Stimulated activated naive B cell treated with anti-CD40 and anti-IgM and Interleukin-4, amounts not matched to agents 10 μg/mL and 1 μg/mL and 100 μg/mL, for 72 hours (primary cell): ENCODE measurements around the gene KCNQ2.

ENCODE experiments used
- ATAC-seq, 2 donors: fragments of 150-1000 bp; cut with Tn5 transposase; replicated peaks; 2 replicates each; pipeline ENCODE4 v1.10.0; 2021; ENCODE audit warnings: moderate library complexity in 1 of 2
- DNase-seq: peaks from one replicate; pipeline ENCODE4 v3.0.0; 2021
- H3K27ac Mint-ChIP-seq: one replicate; pipeline ENCODE4 v1.8.0; 2022; ENCODE audit warnings: mild to moderate bottlenecking, mixed read lengths
- H3K27me3 Mint-ChIP-seq, 2 donors: one replicate each; pipeline ENCODE4 v1.8.0; 2022; ENCODE audit warnings: mixed read lengths in 2 of 2
- H3K36me3 Mint-ChIP-seq, 2 donors: one replicate each; pipeline ENCODE4 v1.8.0; 2022; ENCODE audit warnings: mixed read lengths in 2 of 2, mild to moderate bottlenecking in 1 of 2
- H3K4me1 Mint-ChIP-seq, 2 donors: one replicate each; pipeline ENCODE4 v1.8.0; 2022; ENCODE audit warnings: mixed read lengths in 2 of 2, mild to moderate bottlenecking in 1 of 2
- H3K4me3 Mint-ChIP-seq, 2 donors: one replicate each; pipeline ENCODE4 v1.8.0; 2022; ENCODE audit warnings: mild to moderate bottlenecking in 2 of 2, mixed read lengths in 2 of 2, moderate library complexity in 1 of 2
- H3K9me3 Mint-ChIP-seq, 2 donors: one replicate each; pipeline ENCODE4 v1.8.0; 2022; ENCODE audit warnings: mixed read lengths in 2 of 2, mild to moderate bottlenecking in 1 of 2

The KCNQ2 gene

GRCh38 chr20:63397946-63398450, 74.5 kb downstream of the KCNQ2 start:
- Mint-ChIP-seq H3K9me3 (no peaks in the 10 kb centered on the region), H3K36me3 (no peaks in the 10 kb centered on the region), H3K27me3 (peaks cover 16 to 34% of the 10 kb centered on the region in 2 donors), H3K4me3 (no peak overlapping the region), H3K27ac (no peak overlapping the region), H3K4me1 (no peaks in the 10 kb centered on the region)
- ATAC-seq (no peak), DNase-seq (no peak)

- Mint-ChIP-seq H3K27me3 (peaks cover 16 to 34% of the 10 kb centered on the region in 2 donors), H3K27ac (no peak overlapping the region), H3K4me1 (no peaks in the 10 kb centered on the region), H3K9me3 (no peaks in the 10 kb centered on the region), H3K36me3 (no peaks in the 10 kb centered on the region), H3K4me3 (no peak overlapping the region)
- ATAC-seq (no peak), DNase-seq (no peak)
These were observed 75.2 kb downstream of the KCNQ2 start for GRCh38 chr20:63397155-63397843.

GRCh38 chr20:63396300-63396699, 76.2 kb downstream of the KCNQ2 start:
- Mint-ChIP-seq H3K4me1 (no peaks in the 10 kb centered on the region), H3K27ac (no peak overlapping the region), H3K36me3 (no peaks in the 10 kb centered on the region), H3K9me3 (no peaks in the 10 kb centered on the region), H3K27me3 (peaks cover 16 to 28% of the 10 kb centered on the region in 2 donors), H3K4me3 (no peak overlapping the region)
- DNase-seq (no peak), ATAC-seq (no peak)

- no peak for ATAC-seq
- H3K27ac Mint-ChIP-seq, result no peak overlapping the region
- H3K9me3 Mint-ChIP-seq, result no peaks in the 10 kb centered on the region
- H3K27me3 Mint-ChIP-seq, result peaks cover 16 to 28% of the 10 kb centered on the region in 2 donors
- DNase-seq, result no peak
- H3K4me3 Mint-ChIP-seq, result no peak overlapping the region
- H3K4me1 Mint-ChIP-seq, result no peaks in the 10 kb centered on the region
- H3K36me3 Mint-ChIP-seq, result no peaks in the 10 kb centered on the region
These were observed 76.7 kb downstream of the KCNQ2 start for GRCh38 chr20:63395723-63396122.

GRCh38 chr20:63394920-63395455, 77.5 kb downstream of the KCNQ2 start:
- Mint-ChIP-seq H3K27me3 (peaks cover 16 to 28% of the 10 kb centered on the region in 2 donors), H3K27ac (no peak overlapping the region)
- no peak for ATAC-seq

GRCh38 chr20:63394069-63394919, 78.2 kb downstream of the KCNQ2 start:
- Mint-ChIP-seq H3K36me3 (no peaks in the 10 kb centered on the region), H3K27ac (no peak overlapping the region), H3K9me3 (no peaks in the 10 kb centered on the region), H3K27me3 (peaks cover 16 to 28% of the 10 kb centered on the region in 2 donors), H3K4me3 (no peak overlapping the region), H3K4me1 (no peaks in the 10 kb centered on the region)
- DNase-seq, result no peak
- ATAC-seq, result no peak

More at GRCh38 chr20:63394920-63395455, 77.5 kb downstream of the KCNQ2 start:
- H3K4me1 Mint-ChIP-seq, result no peaks in the 10 kb centered on the region
- DNase-seq, result no peak
- H3K36me3 Mint-ChIP-seq, result no peaks in the 10 kb centered on the region
- no peaks in the 10 kb centered on the region for H3K9me3 Mint-ChIP-seq
- no peak overlapping the region for H3K4me3 Mint-ChIP-seq

- DNase-seq, result no peak
- Mint-ChIP-seq H3K36me3 (no peaks in the 10 kb centered on the region), H3K9me3 (no peaks in the 10 kb centered on the region)
These were observed 78.9 kb downstream of the KCNQ2 start for GRCh38 chr20:63393566-63393965.

GRCh38 chr20:63392465-63393365, 79.7 kb downstream of the KCNQ2 start:
- DNase-seq, result no peak
- Mint-ChIP-seq H3K4me1 (no peaks in the 10 kb centered on the region), H3K9me3 (peaks cover 3 to 4% of the 10 kb centered on the region in 2 donors), H3K4me3 (no peak overlapping the region), H3K27ac (no peak overlapping the region), H3K36me3 (no peaks in the 10 kb centered on the region), H3K27me3 (peaks cover 16 to 32% of the 10 kb centered on the region in 2 donors)
- ATAC-seq, result no peak

More at GRCh38 chr20:63393566-63393965, 78.9 kb downstream of the KCNQ2 start:
- ATAC-seq, result no peak
- H3K4me1 Mint-ChIP-seq, result no peaks in the 10 kb centered on the region
- H3K4me3 Mint-ChIP-seq, result no peak overlapping the region
- H3K27me3 Mint-ChIP-seq, result peaks cover 16 to 28% of the 10 kb centered on the region in 2 donors
- H3K27ac Mint-ChIP-seq, result no peak overlapping the region

GRCh38 chr20:63387917-63388316, 84.5 kb downstream of the KCNQ2 start:
- peaks cover 23% of the 10 kb centered on the region in 2 donors for H3K9me3 Mint-ChIP-seq

GRCh38 chr20:63387393-63387792, 85.1 kb downstream of the KCNQ2 start:
- no peak for ATAC-seq
- Mint-ChIP-seq H3K27me3 (peaks cover 0 to 8% of the 10 kb centered on the region in 2 donors), H3K36me3 (peaks cover 3 to 10% of the 10 kb centered on the region in 2 donors)

More at GRCh38 chr20:63387917-63388316, 84.5 kb downstream of the KCNQ2 start:
- peaks cover 3 to 10% of the 10 kb centered on the region in 2 donors for H3K36me3 Mint-ChIP-seq
- peaks cover 0 to 8% of the 10 kb centered on the region in 2 donors for H3K27me3 Mint-ChIP-seq
- no peak overlapping the region for H3K27ac Mint-ChIP-seq
- no peaks in the 10 kb centered on the region for H3K4me1 Mint-ChIP-seq
- DNase-seq, result no peak
- H3K4me3 Mint-ChIP-seq, result no peak overlapping the region
- ATAC-seq, result no peak

GRCh38 chr20:63386491-63386890, 86.0 kb downstream of the KCNQ2 start:
- ATAC-seq (no peak), DNase-seq (no peak)
- H3K27me3 Mint-ChIP-seq, result peaks cover 0 to 8% of the 10 kb centered on the region in 2 donors
- H3K4me1 Mint-ChIP-seq, result peaks cover 0 to 1% of the 10 kb centered on the region in 2 donors
- peaks cover 23% of the 10 kb centered on the region in 2 donors for H3K9me3 Mint-ChIP-seq
- H3K27ac Mint-ChIP-seq, result no peak overlapping the region
- peaks cover 3 to 10% of the 10 kb centered on the region in 2 donors for H3K36me3 Mint-ChIP-seq
- no peak overlapping the region for H3K4me3 Mint-ChIP-seq

More at GRCh38 chr20:63387393-63387792, 85.1 kb downstream of the KCNQ2 start:
- Mint-ChIP-seq H3K27ac (no peak overlapping the region), H3K4me3 (no peak overlapping the region), H3K4me1 (no peaks in the 10 kb centered on the region), H3K9me3 (peaks cover 23% of the 10 kb centered on the region in 2 donors)
- no peak for DNase-seq

GRCh38 chr20:63385819-63386218, 86.6 kb downstream of the KCNQ2 start:
- peaks cover 0 to 6% of the 10 kb centered on the region in 2 donors for H3K4me1 Mint-ChIP-seq
- H3K9me3 Mint-ChIP-seq, result peaks cover 23% of the 10 kb centered on the region in 2 donors
- peaks cover 3 to 10% of the 10 kb centered on the region in 2 donors for H3K36me3 Mint-ChIP-seq
- no peak overlapping the region for H3K4me3 Mint-ChIP-seq
- no peak overlapping the region for H3K27ac Mint-ChIP-seq
- no peak for DNase-seq
- H3K27me3 Mint-ChIP-seq, result peaks cover 5 to 11% of the 10 kb centered on the region in 2 donors
- ATAC-seq, result no peak

GRCh38 chr20:63384336-63384735, 88.1 kb downstream of the KCNQ2 start:
- no peak overlapping the region for H3K27ac Mint-ChIP-seq
- DNase-seq (no peak), ATAC-seq (no peak)
- H3K4me3 Mint-ChIP-seq, result no peak overlapping the region
- peaks cover 23 to 25% of the 10 kb centered on the region in 2 donors for H3K9me3 Mint-ChIP-seq
- peaks cover 11 to 20% of the 10 kb centered on the region in 2 donors for H3K27me3 Mint-ChIP-seq
- peaks cover 2 to 6% of the 10 kb centered on the region in 2 donors for H3K4me1 Mint-ChIP-seq
- H3K36me3 Mint-ChIP-seq, result peaks cover 3 to 10% of the 10 kb centered on the region in 2 donors
